BJ (cell line): ENCODE measurements around the gene MT1B. TPM values are rescaled to one million over a fixed set of nuclear protein-coding genes. Genes with fewer than 3 reads are reported as not detected.

Source experiments
- CTCF ChIA-PET: fragments of 350-600 bp; formaldehyde crosslinking; extraction: SDS; loops from one replicate; lab custom pipeline; 2021; ENCODE audit warnings: antibody characterized with exemption, inconsistent platforms; lab: Yijun Ruan, JAX
- POLR2A ChIA-PET: fragments of 300-600 bp; sonication (Branson Sonifier 250); formaldehyde crosslinking; extraction: SDS; loops from one replicate; lab custom pipeline; 2021; ENCODE audit warnings: antibody characterized with exemption; lab: Charles Lee
- DNase-seq: peaks from one replicate; pipeline ENCODE4 v3.0.0-alpha.2; 2011; ENCODE audit warnings: low read depth
- H3K27me3 ChIP-seq: 2 replicates; pipeline ENCODE4 v1.6.0; 2011; ENCODE audit warnings: low read length; ENCODE audit not compliant: control insufficient read depth, insufficient read depth
- H3K36me3 ChIP-seq: 2 replicates; pipeline ENCODE4 v1.5.1; 2011; ENCODE audit warnings: low read length; ENCODE audit not compliant: control insufficient read depth, insufficient read depth
- H3K4me3 ChIP-seq: 2 replicates; pipeline ENCODE4 v1.5.1; 2011; ENCODE audit warnings: low read depth, mild to moderate bottlenecking, control low read depth, low read length
- CTCF ChIP-seq: IDR thresholded peaks from 2 replicates; pipeline ENCODE4 v1.5.1; 2011; ENCODE audit warnings: low read depth, mild to moderate bottlenecking, control low read depth, inconsistent platforms, low read length, moderate library complexity; ENCODE audit not compliant: insufficient read depth
- polyA plus RNA-seq: library from polyadenylated mRNA; depleted of rRNA; stranded (reverse); fragments of >200 nt; gene quantifications from 2 replicates; pipeline ENCODE4 v1.2.3, GENCODE V29; 2011

The MT1B gene
- polyA plus RNA-seq, 1 experiment: not detected

- Histone ChIP-seq H3K36me3 (no peaks in the 10 kb centered on the region), H3K27me3 (no peaks in the 10 kb centered on the region), H3K4me3 (no peak overlapping the region)
- TF ChIP-seq CTCF: no peak
- DNase-seq: no peak
- ChIA-PET POLR2A (interaction anchor here (1.4 kb wide), 1 partner anchor 14 kb away, joined by 3 read pairs; the partner anchor contains the start of gene MT1E), CTCF (interaction anchor here (0.6 to 1.5 kb wide), 4 partner anchors 11 to 65 kb away, joined by 3 to 5 read pairs (median 4); partner anchors contain the start of gene MT1E)
Measured at GRCh38 chr16:56611281-56611833, 40.3 kb upstream of the MT1B start.

GRCh38 chr16:56613706-56614105 lies 38.0 kb upstream of the MT1B start:
- no peak for TF ChIP-seq CTCF
- ChIA-PET CTCF (interaction anchor here (0.6 to 1.5 kb wide), 3 partner anchors 10 to 88 kb away, joined by 3 to 7 read pairs (median 3); no protein-coding TSS in a partner anchor), POLR2A (no interaction called here)
- DNase-seq: no peak
- Histone ChIP-seq H3K4me3 (no peak overlapping the region), H3K36me3 (no peaks in the 10 kb centered on the region), H3K27me3 (no peaks in the 10 kb centered on the region)

- no peak for TF ChIP-seq CTCF
- POLR2A ChIA-PET: no interaction called here
- CTCF ChIA-PET: interaction anchor here (0.6 kb wide), 1 partner anchor 60 kb away, joined by 4 read pairs; no protein-coding TSS in a partner anchor
- Histone ChIP-seq H3K27me3 (no peaks in the 10 kb centered on the region), H3K4me3 (no peak overlapping the region), H3K36me3 (no peaks in the 10 kb centered on the region)
- no peak for DNase-seq
Measured at GRCh38 chr16:56614549-56614991, 37.1 kb upstream of the MT1B start.

GRCh38 chr16:56615353-56615752 lies 36.3 kb upstream of the MT1B start:
- no peaks in the 10 kb centered on the region for H3K27me3 ChIP-seq
- no peak for TF ChIP-seq CTCF
- DNase-seq: no peak
- ChIA-PET POLR2A (no interaction called here), CTCF (interaction anchor here (0.6 kb wide), 1 partner anchor 59 kb away, joined by 4 read pairs; no protein-coding TSS in a partner anchor)
- no peak overlapping the region for H3K4me3 ChIP-seq
- H3K36me3 ChIP-seq: no peaks in the 10 kb centered on the region

- ChIA-PET POLR2A (interaction anchor here (1.2 kb wide), 1 partner anchor 9 kb away, joined by 17 read pairs; the partner anchor contains the start of gene MT1E), CTCF (interaction anchor here (1.3 kb wide), 1 partner anchor 9 kb away, joined by 3 read pairs; the partner anchor contains the start of gene MT1E)
- TF ChIP-seq CTCF: no peak
- no peaks in the 10 kb centered on the region for H3K36me3 ChIP-seq
- H3K4me3 ChIP-seq: peak overlapping the region; percentile 34
- H3K27me3 ChIP-seq: no peaks in the 10 kb centered on the region
- DNase-seq: no peak
Measured at GRCh38 chr16:56616608-56617211, 35.0 kb upstream of the MT1B start.
